Nephron (organoid): Measurements from ENCODE around the gene TBC1D16.

Source experiments
- H3K27ac Mint-ChIP-seq, 3 experiments: 2 replicates each; pipeline ENCODE4 v1.8.0; 2020; ENCODE audit warnings: mixed read lengths in 3 of 3, mild to moderate bottlenecking in 2 of 3, moderate library complexity in 1 of 3
- H3K27me3 Mint-ChIP-seq: 2 replicates; pipeline ENCODE4 v1.8.0; 2021; ENCODE audit warnings: low read depth, mild to moderate bottlenecking, moderate library complexity, mixed read lengths
- H3K36me3 Mint-ChIP-seq: 2 replicates; pipeline ENCODE4 v1.8.0; 2020; ENCODE audit warnings: low read depth, mixed read lengths
- H3K4me1 Mint-ChIP-seq: 2 replicates; pipeline ENCODE4 v1.8.0; 2020; ENCODE audit warnings: mixed read lengths
- H3K4me3 Mint-ChIP-seq, 3 experiments: 2 replicates each; pipeline ENCODE4 v1.8.0; 2020; ENCODE audit warnings: mild to moderate bottlenecking in 3 of 3, mixed read lengths in 3 of 3, moderate library complexity in 2 of 3
- H3K9me3 Mint-ChIP-seq: 2 replicates; pipeline ENCODE4 v1.8.0; 2020; ENCODE audit warnings: mixed read lengths
- CTCF ChIP-seq, 3 experiments: fragments of 200-600 bp; sonication (generic); IDR thresholded peaks; one replicate each; pipeline ENCODE4 v1.5.0; 2021; ENCODE audit warnings: antibody characterized with exemption in 3 of 3; ENCODE audit not compliant: unreplicated experiment in 3 of 3

Gene TBC1D16

GRCh38 chr17:79986411-79987186 lies 49.1 kb downstream of the TBC1D16 start:
- peak overlapping the region in 1 of 3 experiments; percentile 21 for H3K4me3 Mint-ChIP-seq
- peaks cover 60% of the 10 kb centered on the region for H3K4me1 Mint-ChIP-seq
- TF ChIP-seq CTCF (IDR thresholded peaks at IDR 0.05; ENCODE audit: unreplicated experiment in 3 of 3): no peak
- H3K27ac Mint-ChIP-seq: peak overlapping the region in 2 of 3 experiments; percentile 31 to 40
- no peaks in the 10 kb centered on the region for H3K36me3 Mint-ChIP-seq
- no peaks in the 10 kb centered on the region for H3K9me3 Mint-ChIP-seq
- no peaks in the 10 kb centered on the region for H3K27me3 Mint-ChIP-seq

GRCh38 chr17:79985943-79986391 lies 49.7 kb downstream of the TBC1D16 start:
- no peak for TF ChIP-seq CTCF (IDR thresholded peaks at IDR 0.05; ENCODE audit: unreplicated experiment in 3 of 3)
- no peaks in the 10 kb centered on the region for H3K9me3 Mint-ChIP-seq
- H3K27me3 Mint-ChIP-seq: no peaks in the 10 kb centered on the region
- H3K4me3 Mint-ChIP-seq: no peak overlapping the region
- peak overlapping the region in 1 of 3 experiments; percentile 16 for H3K27ac Mint-ChIP-seq
- H3K4me1 Mint-ChIP-seq: peaks cover 62% of the 10 kb centered on the region
- H3K36me3 Mint-ChIP-seq: no peaks in the 10 kb centered on the region

- peaks cover 57% of the 10 kb centered on the region for H3K4me1 Mint-ChIP-seq
- H3K27me3 Mint-ChIP-seq: no peaks in the 10 kb centered on the region
- no peaks in the 10 kb centered on the region for H3K9me3 Mint-ChIP-seq
These were observed 50.2 kb downstream of the TBC1D16 start for GRCh38 chr17:79985361-79985942.

GRCh38 chr17:79984877-79985276 lies 50.8 kb downstream of the TBC1D16 start:
- Mint-ChIP-seq H3K4me1 (peaks cover 53% of the 10 kb centered on the region), H3K36me3 (no peaks in the 10 kb centered on the region), H3K27ac (no peak overlapping the region), H3K27me3 (no peaks in the 10 kb centered on the region), H3K4me3 (no peak overlapping the region), H3K9me3 (no peaks in the 10 kb centered on the region)
- no peak for TF ChIP-seq CTCF (IDR thresholded peaks at IDR 0.05; ENCODE audit: unreplicated experiment in 3 of 3)

More at GRCh38 chr17:79985361-79985942, 50.2 kb downstream of the TBC1D16 start:
- no peak for TF ChIP-seq CTCF (IDR thresholded peaks at IDR 0.05; ENCODE audit: unreplicated experiment in 3 of 3)
- no peaks in the 10 kb centered on the region for H3K36me3 Mint-ChIP-seq
- H3K4me3 Mint-ChIP-seq: no peak overlapping the region
- no peak overlapping the region for H3K27ac Mint-ChIP-seq

- TF ChIP-seq CTCF (IDR thresholded peaks at IDR 0.05; ENCODE audit: unreplicated experiment in 3 of 3): no peak
- Mint-ChIP-seq H3K9me3 (no peaks in the 10 kb centered on the region), H3K27me3 (no peaks in the 10 kb centered on the region), H3K4me1 (peaks cover 49% of the 10 kb centered on the region), H3K4me3 (no peak overlapping the region), H3K36me3 (no peaks in the 10 kb centered on the region), H3K27ac (no peak overlapping the region)
These were observed 51.4 kb downstream of the TBC1D16 start for GRCh38 chr17:79984045-79984840.
